ENCODE results near the gene ADTRP.

The ADTRP gene, protein sequence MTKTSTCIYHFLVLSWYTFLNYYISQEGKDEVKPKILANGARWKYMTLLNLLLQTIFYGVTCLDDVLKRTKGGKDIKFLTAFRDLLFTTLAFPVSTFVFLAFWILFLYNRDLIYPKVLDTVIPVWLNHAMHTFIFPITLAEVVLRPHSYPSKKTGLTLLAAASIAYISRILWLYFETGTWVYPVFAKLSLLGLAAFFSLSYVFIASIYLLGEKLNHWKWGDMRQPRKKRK

DNA sequence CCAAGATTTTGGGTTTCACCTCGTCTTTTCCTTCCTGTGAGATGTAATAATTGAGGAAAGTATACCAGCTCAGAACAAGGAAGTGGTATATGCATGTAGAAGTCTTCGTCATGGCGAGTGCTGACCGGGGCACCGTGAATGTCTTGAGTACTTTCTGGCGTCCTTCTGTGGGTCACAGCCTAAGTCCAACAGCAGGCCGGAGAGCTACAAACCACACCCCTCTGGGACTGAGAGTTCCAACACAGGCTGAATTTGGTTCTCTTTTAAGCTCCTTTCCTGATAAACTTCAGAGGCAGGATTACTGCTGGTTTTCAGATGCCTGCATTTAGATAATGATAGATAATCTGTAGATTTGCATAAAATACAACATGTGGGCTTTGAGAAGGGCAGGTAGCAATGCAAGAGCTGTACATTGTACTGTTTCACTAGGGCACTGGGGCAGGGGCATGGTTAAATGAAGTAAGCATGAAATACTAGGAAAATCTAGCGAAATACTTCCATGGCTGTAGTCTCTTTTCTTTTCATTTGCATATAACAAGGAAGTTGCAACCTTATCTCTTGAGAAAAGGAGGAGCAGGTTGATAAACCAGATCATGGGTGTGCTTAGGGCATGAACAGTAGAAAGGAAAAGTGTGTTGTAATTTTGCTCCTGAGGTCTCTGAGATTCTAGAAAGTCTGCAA is at the start of gene ADTRP:
Gene ADTRP (minus strand): TSS at position 156 of the 681 bp plus-strand sequence. CDS start 44 bp downstream, at position 112.
- no peak for DNase-seq (ENCODE audit: extremely low read depth, low read depth)

DNA sequence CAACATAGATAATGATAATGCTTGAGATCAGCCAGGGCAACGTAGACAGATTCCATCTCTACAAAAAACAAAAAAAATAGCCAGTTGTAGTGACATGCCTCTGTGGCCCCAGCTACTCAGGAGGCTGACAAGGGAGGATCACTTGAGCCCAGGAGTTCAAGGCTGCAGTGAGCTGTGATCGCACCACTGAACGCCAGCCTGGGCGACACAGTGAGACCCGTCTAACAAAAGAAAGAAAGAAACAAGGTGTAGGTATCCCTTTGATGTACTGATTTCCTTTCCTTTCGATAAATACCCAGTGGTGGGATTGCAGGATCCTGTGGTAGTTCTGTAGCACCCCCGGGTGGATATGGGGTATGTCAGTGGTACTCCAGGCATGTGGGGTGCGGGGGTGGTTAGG is 48.2 kb upstream of the ADTRP start:
- no peak for DNase-seq (ENCODE audit: extremely low read depth, low read depth)
- TF ChIP-seq, protein P1, sequence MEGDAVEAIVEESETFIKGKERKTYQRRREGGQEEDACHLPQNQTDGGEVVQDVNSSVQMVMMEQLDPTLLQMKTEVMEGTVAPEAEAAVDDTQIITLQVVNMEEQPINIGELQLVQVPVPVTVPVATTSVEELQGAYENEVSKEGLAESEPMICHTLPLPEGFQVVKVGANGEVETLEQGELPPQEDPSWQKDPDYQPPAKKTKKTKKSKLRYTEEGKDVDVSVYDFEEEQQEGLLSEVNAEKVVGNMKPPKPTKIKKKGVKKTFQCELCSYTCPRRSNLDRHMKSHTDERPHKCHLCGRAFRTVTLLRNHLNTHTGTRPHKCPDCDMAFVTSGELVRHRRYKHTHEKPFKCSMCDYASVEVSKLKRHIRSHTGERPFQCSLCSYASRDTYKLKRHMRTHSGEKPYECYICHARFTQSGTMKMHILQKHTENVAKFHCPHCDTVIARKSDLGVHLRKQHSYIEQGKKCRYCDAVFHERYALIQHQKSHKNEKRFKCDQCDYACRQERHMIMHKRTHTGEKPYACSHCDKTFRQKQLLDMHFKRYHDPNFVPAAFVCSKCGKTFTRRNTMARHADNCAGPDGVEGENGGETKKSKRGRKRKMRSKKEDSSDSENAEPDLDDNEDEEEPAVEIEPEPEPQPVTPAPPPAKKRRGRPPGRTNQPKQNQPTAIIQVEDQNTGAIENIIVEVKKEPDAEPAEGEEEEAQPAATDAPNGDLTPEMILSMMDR (IDR thresholded peaks at IDR 0.05; ENCODE audit: low read depth, low read length): no peak

More for the DNA sequence above, at the start of gene ADTRP:
- TF ChIP-seq, protein P1 (IDR thresholded peaks at IDR 0.05; ENCODE audit: low read depth, low read length): no peak

DNA sequence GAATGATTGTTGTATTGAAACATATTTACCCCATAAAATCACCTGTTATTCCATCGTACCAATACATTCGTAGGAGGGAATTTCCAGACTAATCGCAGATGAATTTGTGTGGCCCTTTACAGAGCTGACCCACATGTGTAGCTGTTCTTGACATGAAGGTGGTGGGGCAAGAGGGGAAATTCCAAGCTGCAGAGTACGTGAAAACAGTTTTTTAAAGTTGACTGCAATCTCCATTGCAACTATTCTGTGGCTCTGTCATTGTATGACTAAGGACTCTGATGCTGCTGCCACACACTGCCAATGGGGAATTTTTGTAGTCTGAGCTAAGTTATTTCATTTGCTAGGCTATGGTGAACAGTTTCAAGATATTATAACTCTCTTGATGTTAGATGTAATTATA is 46.4 kb upstream of the ADTRP start:
- no peak for DNase-seq (ENCODE audit: extremely low read depth, low read depth)
- TF ChIP-seq, protein P1 (IDR thresholded peaks at IDR 0.05; ENCODE audit: low read depth, low read length): no peak

DNA sequence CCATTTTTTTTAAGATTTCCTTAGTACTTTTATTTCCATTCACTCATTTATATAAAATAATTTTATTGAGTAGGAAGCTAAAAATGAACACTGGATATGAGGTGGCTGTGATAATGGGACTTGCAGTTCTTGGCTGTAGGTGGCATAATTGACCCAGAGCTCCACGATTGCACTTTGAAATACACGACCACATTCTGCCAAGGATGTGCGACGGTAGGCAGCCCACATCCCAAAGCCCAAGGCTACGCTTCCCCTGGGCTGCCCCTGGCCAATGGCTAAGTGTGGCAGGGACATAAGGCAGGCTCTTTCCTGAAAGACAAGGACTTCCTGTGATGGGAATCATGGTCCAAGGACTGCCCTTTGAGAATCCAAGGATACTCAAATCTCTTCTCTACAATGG is 43.7 kb upstream of the ADTRP start:
- no peak for DNase-seq (ENCODE audit: extremely low read depth, low read depth)
- TF ChIP-seq, protein P1 (IDR thresholded peaks at IDR 0.05; ENCODE audit: low read depth, low read length): no peak

DNA sequence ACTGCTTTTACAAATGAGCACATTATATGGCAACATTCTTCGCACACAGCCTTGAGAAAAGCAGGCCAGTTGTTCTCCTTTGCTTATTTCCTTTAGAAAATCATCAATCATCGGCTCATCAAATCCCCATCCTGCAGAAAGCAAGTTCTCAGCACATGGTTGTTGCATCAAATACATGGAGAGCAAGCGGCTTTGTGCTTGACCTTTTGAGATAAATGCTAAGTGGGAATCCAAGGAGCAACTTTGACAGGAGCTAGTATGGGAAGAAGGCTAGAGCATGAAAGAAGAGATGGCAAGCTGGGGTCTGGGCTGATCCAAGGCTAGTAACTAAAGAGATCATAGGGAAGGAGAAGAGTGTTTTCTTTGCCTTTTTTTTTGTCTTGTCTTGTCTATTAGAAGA is 43.2 kb upstream of the ADTRP start:
- TF ChIP-seq, protein P1 (IDR thresholded peaks at IDR 0.05; ENCODE audit: low read depth, low read length): no peak
- DNase-seq (ENCODE audit: extremely low read depth, low read depth): no peak

DNA sequence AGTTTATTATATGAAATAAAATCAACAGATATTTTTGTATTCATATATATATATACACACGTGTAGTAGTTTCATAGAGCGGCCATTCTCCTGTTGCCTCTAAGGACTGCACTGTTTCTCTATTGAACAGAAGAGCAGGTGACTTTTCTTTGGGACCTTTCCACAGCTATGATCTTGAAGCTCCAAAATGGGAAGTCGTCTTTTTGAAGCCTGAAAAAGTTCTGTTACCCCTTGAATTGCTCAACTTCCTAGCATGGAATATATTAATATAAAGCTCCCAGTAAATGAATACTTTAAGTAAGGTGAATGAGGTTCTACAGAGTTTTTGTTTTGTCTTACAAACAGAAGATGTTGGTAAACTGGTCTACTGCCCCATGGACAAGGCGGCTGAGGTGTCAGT is 42.2 kb upstream of the ADTRP start:
- TF ChIP-seq, protein P1 (IDR thresholded peaks at IDR 0.05; ENCODE audit: low read depth, low read length): no peak
- no peak for DNase-seq (ENCODE audit: extremely low read depth, low read depth)

DNA sequence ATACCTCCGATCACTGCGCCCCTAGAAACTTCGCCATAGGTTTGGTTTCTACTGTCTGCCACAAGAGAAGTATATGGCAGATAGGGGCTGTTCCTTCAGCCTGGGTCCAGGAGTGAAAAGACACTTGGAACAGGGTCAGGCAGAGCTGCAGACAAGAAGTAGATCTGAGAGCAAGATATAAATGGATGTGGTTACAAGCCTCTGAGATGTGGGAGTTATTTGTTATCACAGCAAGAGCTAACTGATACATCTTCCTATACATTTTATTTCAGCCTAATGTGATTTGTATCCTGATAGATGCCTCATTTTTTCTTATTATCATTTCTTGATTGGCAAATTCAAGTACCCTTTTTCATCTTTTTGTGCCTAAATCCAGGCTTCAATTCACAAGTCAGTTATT is 40.9 kb upstream of the ADTRP start:
- DNase-seq (ENCODE audit: extremely low read depth, low read depth): no peak
- TF ChIP-seq, protein P1 (IDR thresholded peaks at IDR 0.05; ENCODE audit: low read depth, low read length): no peak
